Upper lobe of left lung (tissue), 6 donors: ENCODE measurements around the gene TRIM8. TPM values are rescaled to one million over a fixed set of nuclear protein-coding genes. Genes with fewer than 3 reads are reported as not detected.

ENCODE experiments used
- ATAC-seq, 2 donors: fragments of 200-7000 bp; cut with Tn5 transposase; one replicate each; pipeline ENCODE4 v1.9.1; 2022; ENCODE audit warnings: mild to moderate bottlenecking in 2 of 2, moderate library complexity in 2 of 2; ENCODE audit not compliant: low FRiP score in 2 of 2
- DNase-seq, 2 donors: peaks; one replicate each; pipeline ENCODE4 v3.0.0-alpha.2; 2019 to 2020
- H3K27ac ChIP-seq, 4 donors: fragments of 200-600 bp; sonication (generic); one replicate each; pipeline ENCODE4 v1.5.1; 2016 to 2019
- H3K27me3 ChIP-seq, 4 donors: fragments of 200-600 bp; sonication (generic); one replicate each; pipeline ENCODE4 v1.5.1; 2017 to 2019
- H3K36me3 ChIP-seq, 4 donors: fragments of 200-600 bp; sonication (generic); one replicate each; pipeline ENCODE4 v1.5.1; 2016 to 2019
- H3K4me1 ChIP-seq, 4 donors: fragments of 200-600 bp; sonication (generic); one replicate each; pipeline ENCODE4 v1.5.1; 2018 to 2019
- H3K4me3 ChIP-seq, 4 donors: fragments of 200-600 bp; sonication (generic); one replicate each; pipeline ENCODE4 v1.5.1; 2017 to 2019; ENCODE audit warnings: mild to moderate bottlenecking in 2 of 4, moderate library complexity in 1 of 4
- H3K9me3 ChIP-seq, 4 donors: fragments of 200-600 bp; sonication (generic); one replicate each; pipeline ENCODE4 v1.5.1; 2018 to 2019
- EP300 ChIP-seq, 4 donors: sonication (generic); formaldehyde crosslinking; IDR thresholded peaks; one replicate each; pipeline ENCODE4 v1.5.1; 2017; ENCODE audit warnings: antibody characterized with exemption in 4 of 4, control low read depth in 2 of 4
- POLR2A ChIP-seq, 4 donors: fragments of 450-650 bp; IDR thresholded peaks; one replicate each; pipeline ENCODE4 v1.5.1; 2016 to 2017; ENCODE audit warnings: antibody characterized with exemption in 4 of 4, mild to moderate bottlenecking in 2 of 4
- POLR2AphosphoS5 ChIP-seq, 2 donors: sonication (generic); formaldehyde crosslinking; IDR thresholded peaks; one replicate each; pipeline ENCODE4 v1.5.1; 2017; ENCODE audit warnings: antibody characterized with exemption in 2 of 2
- WGBS, 2 donors: methylation state at CpG; one replicate each; pipeline ENCODE4 v1.1.5; 2017 to 2018; 5-methylcytosine and 5-hydroxymethylcytosine counted together
- total RNA-seq, 6 donors: library from RNA; depleted of rRNA in 4 of 6; stranded (reverse); fragments of >200 nt in 4 of 6; gene quantifications; one replicate each; pipeline versions ENCODE4 v1.1.0 to v1.2.1, GENCODE V29; 2016 to 2021
- TF ChIP-seq, protein P1 (sequence below), 6 experiments: fragments of 450-650 bp in 4 of 6; fragments of 200-600 bp in 2 of 6; sonication (generic) in 2 of 6; IDR thresholded peaks; one replicate each; pipeline ENCODE4 v1.5.1; 2016 to 2019; ENCODE audit warnings: antibody characterized with exemption in 6 of 6
- donor health status: DM: no; HTN: no; CAD: no; lungs with moderate emphysema.
- donor health status: DM: no; HTN: yes; CAD: no; lungs with severe emphysema.

The TRIM8 gene
- total RNA-seq, 6 donors from 2014 or later = 162 to 279 (median 177) TPM

DNA sequence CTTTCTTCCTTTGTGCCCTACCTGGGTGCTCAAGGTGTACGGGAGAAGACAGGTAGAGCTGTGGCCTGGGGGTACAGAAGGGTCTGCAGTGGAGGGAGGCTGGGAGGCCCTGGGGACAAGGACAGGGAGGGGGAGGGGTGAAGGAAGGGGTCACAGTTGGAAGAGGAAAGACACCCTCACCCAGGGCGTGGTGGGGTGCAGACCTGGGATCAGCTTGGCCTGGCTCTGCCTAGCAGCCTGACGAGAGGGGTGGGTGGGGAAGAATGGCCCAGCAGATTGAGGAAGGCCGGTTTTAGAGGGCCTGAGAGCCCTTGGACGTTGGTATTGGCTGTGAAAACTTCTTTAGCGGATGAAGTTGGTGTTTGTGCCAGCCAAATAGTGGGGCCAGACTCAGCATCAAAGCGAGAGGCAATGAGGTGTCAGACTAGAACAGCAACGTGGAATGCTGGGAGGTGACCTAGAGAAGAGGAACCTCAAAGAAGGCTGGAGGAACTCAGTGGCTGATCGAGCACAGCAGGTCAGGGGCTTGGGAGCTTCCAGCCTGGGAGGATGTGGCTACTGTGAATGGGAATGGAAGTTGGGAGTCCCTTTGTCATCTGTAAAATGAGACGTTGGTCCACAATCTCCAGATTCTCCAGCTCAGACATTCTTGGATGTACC is 18.1 kb upstream of the TRIM8 start:
- no peak overlapping the region for H3K4me3 ChIP-seq
- H3K9me3 ChIP-seq = no peaks in the 10 kb centered on the region
- peak overlapping the region; percentile 58 to 88 (median 74) for H3K27ac ChIP-seq
- peaks cover 55 to 75% (median 64%) of the 10 kb centered on the region in 4 donors for H3K4me1 ChIP-seq
- peaks cover 0 to 10% (median 3%) of the 10 kb centered on the region in 4 donors for H3K36me3 ChIP-seq
- ATAC-seq = no peak
- 67 to 76% methylated on average over 10 of the region's 10 CpGs for WGBS, 2 donors
- H3K27me3 ChIP-seq = no peaks in the 10 kb centered on the region
- no peak for TF ChIP-seq POLR2A (IDR thresholded peaks at IDR 0.05)
- TF ChIP-seq POLR2AphosphoS5 (IDR thresholded peaks at IDR 0.05) = no peak
- TF ChIP-seq, protein P1, sequence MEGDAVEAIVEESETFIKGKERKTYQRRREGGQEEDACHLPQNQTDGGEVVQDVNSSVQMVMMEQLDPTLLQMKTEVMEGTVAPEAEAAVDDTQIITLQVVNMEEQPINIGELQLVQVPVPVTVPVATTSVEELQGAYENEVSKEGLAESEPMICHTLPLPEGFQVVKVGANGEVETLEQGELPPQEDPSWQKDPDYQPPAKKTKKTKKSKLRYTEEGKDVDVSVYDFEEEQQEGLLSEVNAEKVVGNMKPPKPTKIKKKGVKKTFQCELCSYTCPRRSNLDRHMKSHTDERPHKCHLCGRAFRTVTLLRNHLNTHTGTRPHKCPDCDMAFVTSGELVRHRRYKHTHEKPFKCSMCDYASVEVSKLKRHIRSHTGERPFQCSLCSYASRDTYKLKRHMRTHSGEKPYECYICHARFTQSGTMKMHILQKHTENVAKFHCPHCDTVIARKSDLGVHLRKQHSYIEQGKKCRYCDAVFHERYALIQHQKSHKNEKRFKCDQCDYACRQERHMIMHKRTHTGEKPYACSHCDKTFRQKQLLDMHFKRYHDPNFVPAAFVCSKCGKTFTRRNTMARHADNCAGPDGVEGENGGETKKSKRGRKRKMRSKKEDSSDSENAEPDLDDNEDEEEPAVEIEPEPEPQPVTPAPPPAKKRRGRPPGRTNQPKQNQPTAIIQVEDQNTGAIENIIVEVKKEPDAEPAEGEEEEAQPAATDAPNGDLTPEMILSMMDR (IDR thresholded peaks at IDR 0.05) = no peak
- no peak for TF ChIP-seq EP300 (IDR thresholded peaks at IDR 0.05)
- DNase-seq = no peak

DNA sequence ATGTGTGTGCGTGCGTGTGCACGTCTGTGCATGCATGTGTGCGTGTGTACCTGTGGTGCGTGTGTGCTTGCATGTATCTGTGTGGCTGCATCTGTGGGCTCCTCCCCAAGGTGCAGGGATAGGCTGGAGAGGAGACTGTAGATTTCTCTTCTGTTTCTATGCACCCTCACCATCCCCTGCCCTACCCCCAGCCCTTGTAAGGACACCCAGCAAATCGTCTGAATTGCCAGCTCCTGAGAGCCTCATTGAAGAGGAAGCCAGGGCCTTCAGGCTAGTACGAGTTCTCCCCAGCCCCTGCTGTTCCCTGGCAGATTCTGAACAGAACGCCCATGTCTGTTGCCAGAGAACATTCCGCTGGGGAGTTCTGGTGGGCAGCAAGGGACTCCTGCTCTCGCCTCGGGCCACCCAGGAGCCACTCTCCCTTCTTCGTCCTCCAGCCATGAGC is 17.0 kb upstream of the TRIM8 start:
- Histone ChIP-seq H3K27me3 (no peaks in the 10 kb centered on the region), H3K36me3 (peaks cover 0 to 10% (median 2%) of the 10 kb centered on the region in 4 donors), H3K4me1 (peaks cover 48 to 68% (median 56%) of the 10 kb centered on the region in 4 donors), H3K27ac (peak overlapping the region; percentile 67 to 88 (median 80)), H3K9me3 (no peaks in the 10 kb centered on the region), H3K4me3 (no peak overlapping the region)
- ATAC-seq = no peak
- WGBS, 2 donors = 68 to 69% methylated on average over 11 to 12 of the region's 12 CpGs
- TF ChIP-seq POLR2AphosphoS5 (IDR thresholded peaks at IDR 0.05) (no peak), EP300 (IDR thresholded peaks at IDR 0.05) (no peak), POLR2A (IDR thresholded peaks at IDR 0.05) (no peak)
- TF ChIP-seq, protein P1 (IDR thresholded peaks at IDR 0.05) = no peak
- DNase-seq = no peak

DNA sequence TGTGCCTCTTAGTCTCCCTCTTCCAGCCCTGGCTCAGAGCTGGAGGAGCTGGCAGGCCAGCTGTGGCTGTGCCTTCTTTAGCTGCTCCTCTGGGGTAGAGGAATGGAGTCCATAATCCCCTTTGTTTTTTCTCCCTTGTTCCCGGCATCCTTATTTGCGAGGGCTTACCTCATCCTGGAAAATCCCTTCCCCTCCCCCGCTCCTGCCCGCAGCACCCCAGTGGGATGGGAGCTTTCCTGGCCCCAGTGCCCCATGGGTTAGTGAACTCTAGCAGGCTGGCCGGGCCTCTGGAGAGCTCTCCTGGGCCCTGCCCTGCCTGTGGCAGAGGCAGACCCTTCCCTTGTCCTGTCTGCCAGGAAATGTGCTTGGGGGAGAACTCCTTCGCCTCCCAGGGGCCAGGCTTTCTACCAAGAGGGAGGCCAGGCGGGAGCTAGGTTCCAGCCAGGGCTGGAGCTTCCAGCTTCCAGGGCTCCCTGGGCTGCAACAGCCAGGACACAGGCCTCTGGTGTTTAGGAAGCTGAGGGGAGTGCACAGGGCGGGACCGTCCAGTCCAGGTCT is 16.5 kb upstream of the TRIM8 start:
- peak; percentile 47 to 50 for ATAC-seq
- Histone ChIP-seq H3K4me1 (peaks cover 50 to 68% (median 57%) of the 10 kb centered on the region in 4 donors), H3K36me3 (peaks cover 0 to 10% (median 2%) of the 10 kb centered on the region in 4 donors), H3K27ac (peak overlapping the region; percentile 67 to 88 (median 80)), H3K27me3 (no peaks in the 10 kb centered on the region), H3K9me3 (no peaks in the 10 kb centered on the region), H3K4me3 (no peak overlapping the region)
- DNase-seq = peak; percentile 56 to 75
- TF ChIP-seq EP300 (IDR thresholded peaks at IDR 0.05) (peak in 2 of 4 donors; percentile 41 to 45), POLR2AphosphoS5 (IDR thresholded peaks at IDR 0.05) (peak in 1 of 2 donors; percentile 45), POLR2A (IDR thresholded peaks at IDR 0.05) (no peak)
- 47 to 55% methylated on average over 5 to 8 of the region's 9 CpGs for WGBS, 2 donors

DNA sequence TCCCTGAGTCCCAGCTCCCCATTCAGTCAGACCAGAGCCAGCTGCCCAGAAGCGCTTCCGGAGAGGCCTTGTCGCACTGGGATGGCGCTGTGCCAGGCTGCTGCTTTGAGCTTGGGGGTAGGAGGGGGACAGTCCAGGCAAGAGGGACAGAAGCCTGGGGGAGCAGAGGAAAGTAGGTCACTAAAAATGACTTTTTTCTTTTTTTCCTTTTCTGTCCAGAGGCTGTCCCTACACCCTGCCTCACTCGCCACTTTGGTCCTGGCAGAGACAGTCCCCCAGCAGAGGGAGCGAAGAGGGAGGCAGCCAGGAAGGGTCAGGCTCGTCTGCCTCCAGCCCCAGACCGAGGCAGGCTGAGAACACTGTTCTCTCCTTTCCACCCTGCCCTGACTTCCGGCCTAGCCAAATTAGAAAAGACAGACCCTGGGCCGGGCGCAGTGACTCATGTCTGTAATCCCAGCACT is 15.8 kb upstream of the TRIM8 start:
- DNase-seq = no peak
- H3K4me3 ChIP-seq = no peak overlapping the region
- peak overlapping the region; percentile 67 to 88 (median 80) for H3K27ac ChIP-seq
- no peaks in the 10 kb centered on the region for H3K27me3 ChIP-seq
- peak; percentile 2 to 9 for ATAC-seq
- H3K9me3 ChIP-seq = no peaks in the 10 kb centered on the region
- H3K36me3 ChIP-seq = peaks cover 0 to 10% (median 2%) of the 10 kb centered on the region in 4 donors
- TF ChIP-seq, protein P1 (IDR thresholded peaks at IDR 0.05) = no peak
- TF ChIP-seq EP300 (IDR thresholded peaks at IDR 0.05) (no peak), POLR2A (IDR thresholded peaks at IDR 0.05) (no peak), POLR2AphosphoS5 (IDR thresholded peaks at IDR 0.05) (no peak)
- peaks cover 56 to 72% (median 64%) of the 10 kb centered on the region in 4 donors for H3K4me1 ChIP-seq
- WGBS, 2 donors = 28 to 40% methylated on average over 11 of the region's 11 CpGs
